Body of pancreas (tissue), 4 donors: Measurements from ENCODE around the gene ANKRD18A.
"Not testable (repeated sequence)": the region's sequence is repeated elsewhere in the genome, so short reads cannot be mapped to it uniquely, and the experiment has no call there.

ENCODE experiments used
- POLR2A ChIP-seq, 3 donors: fragments of 450-650 bp; IDR thresholded peaks; one replicate each; pipeline ENCODE4 v1.6.1; 2016; ENCODE audit warnings: antibody characterized with exemption in 3 of 3, mild to moderate bottlenecking in 2 of 3
- TF ChIP-seq, protein P1 (sequence below), 7 experiments: fragments of 450-650 bp in 4 of 7; fragments of 200-600 bp in 3 of 7; sonication (generic) in 3 of 7; IDR thresholded peaks; one replicate each; pipeline ENCODE4 v1.5.1; 2016 to 2019; ENCODE audit warnings: antibody characterized with exemption in 7 of 7

DNA sequence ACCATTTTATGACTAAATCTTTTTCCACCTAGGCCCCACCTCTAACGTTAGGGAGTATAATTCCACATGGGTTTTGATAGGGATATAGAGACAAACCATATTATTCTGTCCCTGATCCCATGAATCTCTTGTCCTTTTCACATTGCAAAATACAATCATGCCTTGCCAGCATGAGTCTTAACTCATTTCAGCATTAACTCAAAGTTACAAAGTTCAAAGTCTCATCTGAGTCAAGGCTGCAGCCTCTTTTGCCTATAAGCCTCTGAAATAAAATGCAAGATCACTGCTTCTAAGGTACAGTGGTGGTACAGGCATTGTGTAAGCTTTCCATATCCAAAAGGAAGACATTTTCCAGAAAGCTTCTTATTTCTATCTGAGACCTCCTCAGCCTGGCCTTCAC is 54.3 kb downstream of the ANKRD18A start:
- TF ChIP-seq, protein P1, sequence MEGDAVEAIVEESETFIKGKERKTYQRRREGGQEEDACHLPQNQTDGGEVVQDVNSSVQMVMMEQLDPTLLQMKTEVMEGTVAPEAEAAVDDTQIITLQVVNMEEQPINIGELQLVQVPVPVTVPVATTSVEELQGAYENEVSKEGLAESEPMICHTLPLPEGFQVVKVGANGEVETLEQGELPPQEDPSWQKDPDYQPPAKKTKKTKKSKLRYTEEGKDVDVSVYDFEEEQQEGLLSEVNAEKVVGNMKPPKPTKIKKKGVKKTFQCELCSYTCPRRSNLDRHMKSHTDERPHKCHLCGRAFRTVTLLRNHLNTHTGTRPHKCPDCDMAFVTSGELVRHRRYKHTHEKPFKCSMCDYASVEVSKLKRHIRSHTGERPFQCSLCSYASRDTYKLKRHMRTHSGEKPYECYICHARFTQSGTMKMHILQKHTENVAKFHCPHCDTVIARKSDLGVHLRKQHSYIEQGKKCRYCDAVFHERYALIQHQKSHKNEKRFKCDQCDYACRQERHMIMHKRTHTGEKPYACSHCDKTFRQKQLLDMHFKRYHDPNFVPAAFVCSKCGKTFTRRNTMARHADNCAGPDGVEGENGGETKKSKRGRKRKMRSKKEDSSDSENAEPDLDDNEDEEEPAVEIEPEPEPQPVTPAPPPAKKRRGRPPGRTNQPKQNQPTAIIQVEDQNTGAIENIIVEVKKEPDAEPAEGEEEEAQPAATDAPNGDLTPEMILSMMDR (IDR thresholded peaks at IDR 0.05) = not testable (repeated sequence)
- TF ChIP-seq POLR2A (IDR thresholded peaks at IDR 0.05) = not testable (repeated sequence)
